Stimulated activated CD8-positive, alpha-beta memory T cell treated with anti-CD3 and anti-CD28 coated beads, Interleukin-7, amount 100 ng/mL, for 24 hours (primary cell): Measurements from ENCODE around the gene TBC1D22A.
"Not testable (repeated sequence)": the region's sequence is repeated elsewhere in the genome, so short reads cannot be mapped to it uniquely, and the experiment has no call there.

Experiments
- DNase-seq: peaks from one replicate; pipeline ENCODE4 v3.0.0-alpha.2; 2020; ENCODE audit warnings: low read depth

TBC1D22A gene, protein sequence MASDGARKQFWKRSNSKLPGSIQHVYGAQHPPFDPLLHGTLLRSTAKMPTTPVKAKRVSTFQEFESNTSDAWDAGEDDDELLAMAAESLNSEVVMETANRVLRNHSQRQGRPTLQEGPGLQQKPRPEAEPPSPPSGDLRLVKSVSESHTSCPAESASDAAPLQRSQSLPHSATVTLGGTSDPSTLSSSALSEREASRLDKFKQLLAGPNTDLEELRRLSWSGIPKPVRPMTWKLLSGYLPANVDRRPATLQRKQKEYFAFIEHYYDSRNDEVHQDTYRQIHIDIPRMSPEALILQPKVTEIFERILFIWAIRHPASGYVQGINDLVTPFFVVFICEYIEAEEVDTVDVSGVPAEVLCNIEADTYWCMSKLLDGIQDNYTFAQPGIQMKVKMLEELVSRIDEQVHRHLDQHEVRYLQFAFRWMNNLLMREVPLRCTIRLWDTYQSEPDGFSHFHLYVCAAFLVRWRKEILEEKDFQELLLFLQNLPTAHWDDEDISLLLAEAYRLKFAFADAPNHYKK

GRCh38 chr22:46762238-46763050, at the start of gene TBC1D22A:
Gene TBC1D22A (plus strand): TSS chr22:46762650. CDS start chr22:46762787, 137 bp downstream.
- DNase-seq: peak; percentile 93

DNA sequence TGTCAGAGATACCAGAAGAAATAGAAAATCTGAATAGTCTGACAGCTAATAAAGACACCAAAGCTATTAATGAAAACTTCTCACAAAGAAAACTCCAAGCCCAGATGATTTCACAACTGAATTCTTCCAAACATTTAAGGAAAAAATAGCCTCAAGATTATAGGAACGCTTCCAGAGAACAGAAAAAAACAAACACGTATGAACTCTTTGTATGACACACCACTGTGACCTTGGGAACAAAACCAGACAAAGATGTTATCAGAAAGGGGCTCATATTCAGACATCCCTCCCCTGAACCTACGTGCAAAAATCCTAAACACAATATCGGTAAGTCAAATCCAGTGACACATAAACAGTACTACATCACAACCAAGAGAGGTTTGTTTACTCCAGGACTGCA, 47.9 kb upstream of the TBC1D22A start:
- DNase-seq: no peak

DNA sequence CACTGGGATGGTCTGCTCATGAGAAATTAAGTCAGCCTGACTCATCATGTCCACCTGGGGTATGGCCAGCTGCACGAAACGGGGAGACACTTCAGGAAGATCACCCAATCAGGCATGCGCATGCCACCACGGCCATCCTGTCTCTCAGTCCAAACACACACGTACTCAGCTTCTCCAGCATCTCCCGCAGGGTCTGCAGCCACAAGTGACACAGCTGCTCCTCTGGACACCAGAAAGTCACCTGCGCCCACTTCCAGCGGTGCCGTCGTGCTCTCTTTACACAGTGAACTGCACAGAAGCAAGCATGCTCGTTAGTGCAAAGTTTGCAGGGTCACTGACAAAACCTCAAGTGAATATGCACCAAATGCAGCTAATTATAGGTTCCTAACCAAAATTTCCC, 42.5 kb upstream of the TBC1D22A start:
- DNase-seq: no peak

DNA sequence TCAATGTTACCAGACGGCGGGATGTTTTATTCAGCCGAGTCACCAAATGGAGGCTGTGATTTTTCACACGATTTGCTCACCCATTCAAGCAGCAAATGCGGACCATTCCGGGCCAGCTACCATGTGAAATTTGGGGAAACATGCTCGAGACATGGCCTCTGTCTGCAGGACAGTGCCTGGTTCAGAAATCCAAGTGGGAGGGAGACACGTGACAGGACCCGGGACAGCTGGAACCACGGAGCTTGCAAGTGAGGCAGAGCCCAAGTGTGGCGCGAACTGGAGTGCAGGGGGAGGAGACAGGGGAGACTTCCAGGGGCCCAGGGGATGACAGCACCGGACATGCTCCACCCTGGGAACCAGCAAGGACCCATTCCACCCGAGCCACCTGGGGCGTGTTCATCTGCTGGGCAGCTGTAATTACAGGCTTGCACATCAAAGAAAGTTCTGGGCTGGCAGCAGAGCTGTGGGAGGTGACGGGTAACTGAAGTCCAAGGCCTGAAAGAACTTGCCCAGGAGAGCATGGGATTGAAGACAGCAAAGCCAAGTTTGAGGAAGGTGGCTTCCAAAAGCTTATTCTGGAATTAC, 40.9 kb upstream of the TBC1D22A start:
- no peak for DNase-seq

- DNase-seq: no peak
These were observed 38.6 kb upstream of the TBC1D22A start for GRCh38 chr22:46723882-46724281.

DNA sequence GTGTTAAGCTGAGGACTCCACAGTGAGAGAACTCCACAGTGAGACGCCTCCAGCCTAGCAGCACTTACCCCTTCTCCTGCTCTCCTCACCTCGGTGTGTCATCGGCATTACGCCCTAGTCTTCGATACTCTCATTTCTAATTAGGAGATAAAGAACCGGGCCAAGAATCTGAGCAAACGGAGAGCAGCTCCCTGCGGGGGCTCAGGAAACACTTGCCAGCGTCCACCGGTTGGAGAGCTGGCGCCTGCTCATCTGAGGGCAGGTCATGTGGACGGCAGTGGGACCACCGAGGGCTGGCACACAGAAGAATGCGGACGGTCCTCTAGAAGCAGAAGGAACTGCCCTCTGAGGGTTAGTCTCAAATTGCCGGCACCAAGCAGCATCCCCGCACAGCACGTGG, 37.4 kb upstream of the TBC1D22A start:
- no peak for DNase-seq

DNA sequence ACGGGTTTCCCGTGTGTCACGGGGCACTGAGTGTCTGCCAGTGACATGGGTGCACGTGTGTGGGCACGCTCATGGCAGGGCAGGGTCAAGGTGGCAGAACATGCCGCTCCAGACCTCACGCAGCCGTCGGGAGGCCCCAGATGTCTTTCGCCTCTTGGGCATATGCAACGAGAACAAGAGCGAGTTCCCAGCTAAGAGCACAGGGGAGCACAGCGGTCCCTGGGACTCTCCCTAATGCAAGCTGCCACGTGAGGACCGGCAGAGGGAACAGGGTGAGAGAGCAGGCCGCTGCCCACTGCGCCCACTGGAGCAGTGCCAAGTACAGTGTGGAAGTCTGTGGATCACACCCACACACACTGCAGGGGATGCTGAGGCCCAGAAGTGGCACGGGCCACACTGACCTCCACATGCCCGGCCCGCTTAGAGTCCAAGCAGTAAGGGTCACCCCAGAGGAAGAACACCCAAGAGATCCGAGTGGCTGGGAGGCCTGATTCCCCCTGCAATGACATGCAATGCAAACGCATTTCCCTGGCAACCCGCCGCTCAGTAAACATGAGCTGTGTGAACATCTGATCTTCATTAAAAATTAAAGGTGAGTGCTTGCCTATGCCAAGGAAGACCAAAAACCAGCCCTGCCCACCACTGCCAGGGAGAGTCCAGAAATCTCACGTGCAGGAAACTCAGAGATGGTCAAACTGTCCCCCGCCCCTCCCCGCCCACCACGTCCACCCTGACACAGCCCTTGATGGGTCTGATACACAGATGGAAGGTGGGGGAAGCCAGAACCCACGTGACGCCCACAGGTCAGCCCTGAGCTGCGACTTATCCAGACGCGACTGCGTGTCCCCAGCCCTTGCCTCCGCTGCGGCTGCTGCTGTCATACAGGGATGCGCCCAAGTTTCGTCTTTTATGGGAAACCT, 36.1 kb upstream of the TBC1D22A start:
- no peak for DNase-seq

DNA sequence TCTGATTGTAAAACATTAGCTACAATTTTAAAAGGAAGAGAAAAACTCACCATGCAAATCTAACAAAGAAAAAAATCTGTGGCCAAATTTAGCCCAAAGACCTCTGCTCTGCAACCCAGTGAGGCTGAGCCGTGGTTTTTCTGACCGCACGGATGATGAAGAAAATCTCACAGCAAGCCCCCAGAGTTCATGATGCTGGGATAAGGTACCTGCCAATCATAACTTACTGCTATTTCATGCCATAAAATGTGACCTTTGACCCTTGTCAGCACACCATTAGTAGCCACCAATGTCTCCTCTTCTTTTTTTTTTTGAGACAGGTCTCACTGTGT, 35.5 kb upstream of the TBC1D22A start:
- DNase-seq: no peak

DNA sequence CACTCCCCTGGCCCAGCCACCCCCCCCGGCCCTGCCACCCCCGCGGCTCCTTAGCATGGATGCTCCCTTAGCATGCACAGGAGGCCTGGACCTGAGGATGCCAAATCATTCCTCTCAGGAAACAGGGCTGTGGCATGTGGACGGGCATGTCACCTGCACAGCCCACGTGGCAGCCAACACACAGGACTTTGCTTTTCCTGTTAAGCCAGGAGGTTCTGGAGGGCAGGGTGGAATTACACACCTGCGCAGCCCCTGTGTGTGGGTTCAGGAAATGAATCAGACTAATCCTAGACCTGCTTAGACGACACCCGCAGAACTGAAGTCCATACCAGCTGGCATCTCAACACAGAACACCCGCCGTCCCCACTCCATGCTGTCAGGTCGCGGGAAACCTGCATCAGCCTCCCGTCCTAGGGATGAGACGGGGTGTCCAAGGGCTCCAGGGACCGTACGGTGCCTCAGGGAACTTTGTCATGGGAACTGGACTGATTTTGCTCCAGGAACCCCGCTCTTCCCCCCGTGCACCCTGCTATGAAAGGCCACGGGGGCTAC, 34.6 kb upstream of the TBC1D22A start:
- DNase-seq: no peak

- DNase-seq: no peak
These were observed 34.0 kb upstream of the TBC1D22A start for GRCh38 chr22:46728470-46728869.

DNA sequence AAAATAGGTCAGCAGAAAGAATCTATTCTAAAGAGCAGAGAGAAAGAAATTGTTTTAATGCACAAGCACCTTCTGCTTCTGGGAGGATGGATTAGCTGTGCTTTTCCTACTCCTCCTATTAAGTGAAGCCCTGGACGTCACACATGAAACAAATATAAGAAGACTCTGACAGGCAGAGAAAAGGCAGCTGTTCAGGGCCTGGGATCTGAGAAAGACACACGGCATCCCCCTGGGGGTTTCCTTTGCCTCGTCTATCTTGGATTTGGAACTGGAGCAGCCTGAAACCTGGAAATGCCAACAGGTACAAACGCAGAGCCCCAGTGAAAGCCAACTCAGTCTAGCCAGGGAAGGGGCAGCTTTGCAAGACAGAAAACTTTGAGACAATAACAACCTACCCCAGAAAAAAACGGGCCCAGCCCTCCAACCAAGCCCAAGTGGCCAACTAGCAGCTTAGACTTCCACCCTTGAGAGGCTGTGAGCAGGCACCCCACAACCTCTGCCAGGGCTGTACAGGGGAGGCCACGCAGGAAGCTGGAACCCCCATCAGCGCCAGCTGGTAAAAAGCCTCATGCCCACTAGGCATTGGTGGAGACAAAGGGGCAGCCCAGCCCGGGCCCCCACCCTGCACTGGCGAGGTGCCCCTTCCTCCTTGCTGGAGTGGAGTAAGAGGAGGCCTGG, 31.7 kb upstream of the TBC1D22A start:
- DNase-seq: no peak

DNA sequence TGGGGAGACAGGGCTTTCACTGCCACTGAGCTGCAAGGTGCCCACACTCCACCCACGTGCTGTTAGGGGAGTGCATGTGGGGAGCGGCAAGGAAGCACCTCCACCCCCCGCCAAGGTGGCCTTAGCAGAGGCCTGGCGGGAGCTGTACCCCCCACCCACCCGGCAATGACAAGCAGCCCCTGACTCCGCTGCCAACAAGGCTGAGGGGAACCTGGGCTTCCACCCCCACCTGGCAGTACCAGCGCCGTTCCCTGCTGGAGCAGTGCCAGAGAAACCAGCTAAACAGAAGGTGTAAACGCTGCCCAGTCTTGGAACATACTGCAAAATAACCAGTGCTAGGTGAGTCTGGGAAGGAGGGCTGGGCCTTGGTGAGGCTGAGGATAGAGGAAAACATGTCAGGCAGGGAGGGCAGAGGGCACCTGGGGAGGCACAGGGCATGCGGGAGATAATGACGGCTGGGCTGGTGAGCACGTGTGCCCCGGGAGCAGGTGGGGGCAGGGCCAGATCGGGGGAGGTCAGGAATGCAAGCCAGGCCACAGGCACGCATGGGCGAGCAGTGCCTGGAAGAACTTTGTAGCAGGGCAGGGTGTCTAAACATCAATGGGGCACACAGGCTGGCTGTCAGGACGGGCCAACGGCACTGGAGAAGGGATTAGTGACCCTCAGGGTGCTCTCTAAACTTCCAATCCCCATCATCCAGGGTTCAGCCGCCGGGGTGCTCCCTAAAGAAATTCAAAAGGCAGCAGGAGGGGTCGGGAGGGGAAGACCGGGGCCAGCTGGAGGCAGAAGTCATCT, 31.0 kb upstream of the TBC1D22A start:
- no peak for DNase-seq

- no peak for DNase-seq
These were observed 30.4 kb upstream of the TBC1D22A start for GRCh38 chr22:46732041-46732379.

- no peak for DNase-seq
These were observed 29.9 kb upstream of the TBC1D22A start for GRCh38 chr22:46732513-46732912.

- DNase-seq: not testable (repeated sequence)
These were observed 28.2 kb upstream of the TBC1D22A start for GRCh38 chr22:46734213-46734722.

GRCh38 chr22:46734830-46735453, 27.5 kb upstream of the TBC1D22A start:
- no peak for DNase-seq

DNA sequence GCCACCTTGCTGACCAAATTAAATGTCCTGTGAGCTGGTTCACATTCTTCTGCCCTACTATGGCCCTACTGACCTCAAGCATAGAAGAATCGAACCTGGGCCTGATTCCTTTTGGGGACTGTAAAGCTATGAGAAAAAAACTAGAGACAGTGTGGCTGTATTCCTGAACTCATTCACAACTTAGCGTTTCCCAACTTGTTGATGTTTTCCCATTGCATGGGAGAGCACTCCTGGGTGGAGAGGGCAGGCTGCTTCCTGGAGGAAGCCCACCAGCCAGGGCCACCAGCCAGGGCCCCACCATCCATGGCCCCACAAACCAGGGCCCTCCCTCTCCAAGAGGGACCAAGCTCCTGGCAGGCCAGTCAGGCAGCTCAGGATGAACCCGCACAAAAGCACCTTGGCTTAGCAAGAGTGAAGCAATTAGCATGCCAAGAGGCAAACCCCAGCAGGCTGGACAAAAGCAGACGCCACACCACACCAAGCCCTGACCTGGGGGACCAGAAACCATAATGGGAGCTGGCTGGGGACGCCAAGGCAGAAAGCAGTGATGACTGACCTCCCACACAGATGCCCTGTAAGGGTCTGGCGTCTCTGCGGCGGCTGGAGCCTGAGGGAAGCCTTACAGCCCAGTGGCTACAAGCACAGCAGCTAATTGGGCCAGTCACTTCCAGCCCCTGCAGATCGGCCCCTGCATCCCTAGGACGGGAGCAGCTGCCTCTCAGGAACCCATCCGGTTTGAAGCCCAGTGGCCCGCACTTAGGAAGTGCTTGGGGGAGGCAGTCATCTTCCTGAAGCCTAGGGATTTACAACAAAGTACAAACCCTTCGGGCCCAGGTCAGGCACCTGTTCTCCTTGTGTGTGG, 26.5 kb upstream of the TBC1D22A start:
- DNase-seq: no peak

- DNase-seq: no peak
These were observed 25.7 kb upstream of the TBC1D22A start for GRCh38 chr22:46736705-46737104.
